Neural cell (in vitro differentiated cells): Measurements from ENCODE around the gene SUMO4.

ENCODE experiments used
- CTCF ChIP-seq: fragments of 450-650 bp; IDR thresholded peaks from 2 replicates; pipeline ENCODE4 v1.5.1; 2014; ENCODE audit warnings: antibody characterized with exemption, mild to moderate bottlenecking, moderate library complexity; ENCODE audit not compliant: poor library complexity, severe bottlenecking
- EZH2 ChIP-seq: fragments of 200-600, 300-800 bp; shearing (Covaris generic), sonication (generic); IDR thresholded peaks from 2 replicates; pipeline ENCODE4 v1.6.1; 2014; ENCODE audit warnings: antibody characterized with exemption, low read length, borderline replicate concordance, mild to moderate bottlenecking; ENCODE audit not compliant: insufficient read depth, poor library complexity, severe bottlenecking
- POLR2AphosphoS5 ChIP-seq: IDR thresholded peaks from 2 replicates; pipeline ENCODE4 v1.6.1; 2012
- RAD21 ChIP-seq: fragments of 450-650 bp; conservative IDR thresholded peaks from 2 replicates; pipeline ENCODE4 v1.6.1; 2014; ENCODE audit warnings: antibody characterized with exemption, mild to moderate bottlenecking, moderate library complexity
- REST ChIP-seq: IDR thresholded peaks from 2 replicates; pipeline ENCODE4 v1.6.1; 2012; ENCODE audit warnings: borderline replicate concordance
- TAF1 ChIP-seq: IDR thresholded peaks from 2 replicates; pipeline ENCODE4 v1.6.1; 2012; ENCODE audit warnings: low read depth

- TF ChIP-seq RAD21: no peak
- no peak for TF ChIP-seq CTCF
- no peak for TF ChIP-seq POLR2AphosphoS5
- no peak for TF ChIP-seq REST
- no peak for TF ChIP-seq EZH2
- no peak for TF ChIP-seq TAF1
Observed at GRCh38 chr6:149441740-149442139, 41.7 kb downstream of the SUMO4 start.
